ENCODE measurements around the gene RGS6. TPM values are rescaled to one million over a fixed set of nuclear protein-coding genes. Genes with fewer than 3 reads are reported as not detected.

Gene RGS6
- total RNA-seq, 1 donor from 2014 or later, result 1.6 TPM

DNA sequence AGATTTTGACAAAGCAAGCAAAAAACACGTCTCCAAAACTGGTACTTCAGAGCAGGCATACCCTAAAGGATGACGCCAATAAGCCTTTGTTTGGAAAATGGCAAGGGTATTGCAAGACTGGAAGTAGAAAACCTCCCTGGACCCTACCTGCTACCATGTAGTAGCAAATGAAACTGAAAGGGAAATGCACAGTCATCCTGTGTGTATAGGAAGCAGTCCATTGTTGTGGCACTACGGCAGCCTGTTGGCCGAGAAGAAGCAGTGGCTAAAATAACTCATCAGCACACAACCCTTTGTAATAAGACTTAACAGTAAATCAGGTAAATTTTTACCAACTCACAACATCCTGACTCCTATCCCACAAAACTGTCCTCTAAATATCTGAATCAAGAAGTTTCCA, 386.4 kb downstream of the RGS6 start:
- Mint-ChIP-seq H3K4me1 (ENCODE audit: unreplicated experiment) (no peaks in the 10 kb centered on the region), H3K27me3 (no peaks in the 10 kb centered on the region), H3K4me3 (no peak overlapping the region), H3K27ac (no peak overlapping the region), H3K36me3 (no peaks in the 10 kb centered on the region), H3K9me3 (no peaks in the 10 kb centered on the region)
- TF ChIP-seq CTCF (conservative IDR thresholded peaks at IDR 0.05), result no peak
- no peak for DNase-seq (ENCODE audit: extremely low spot score, unreplicated experiment)

DNA sequence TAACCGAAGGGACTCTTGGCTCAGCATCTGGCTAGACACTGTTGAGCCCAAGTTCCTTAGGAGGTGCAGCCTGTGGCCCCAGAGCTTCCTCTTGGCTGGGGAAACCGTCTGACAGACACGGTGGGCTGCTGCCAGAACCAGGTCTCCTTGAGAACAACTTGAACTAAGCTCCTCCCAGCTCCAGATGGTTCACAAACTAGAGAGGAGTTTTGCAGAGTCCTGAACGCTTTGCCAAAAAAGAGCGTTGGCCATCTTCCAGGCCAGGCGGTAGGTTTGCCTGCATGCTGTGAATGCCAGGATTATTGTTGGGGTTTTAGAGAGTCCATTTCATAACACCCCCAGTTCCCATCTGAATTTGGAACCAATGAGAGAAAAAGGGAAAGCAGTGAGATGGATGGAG, 399.8 kb downstream of the RGS6 start:
- Mint-ChIP-seq H3K27me3 (peaks cover 14% of the 10 kb centered on the region), H3K4me1 (ENCODE audit: unreplicated experiment) (no peaks in the 10 kb centered on the region), H3K36me3 (no peaks in the 10 kb centered on the region), H3K4me3 (no peak overlapping the region), H3K27ac (no peak overlapping the region), H3K9me3 (no peaks in the 10 kb centered on the region)
- TF ChIP-seq CTCF (conservative IDR thresholded peaks at IDR 0.05), result no peak
- DNase-seq (ENCODE audit: extremely low spot score, unreplicated experiment), result no peak

GRCh38 chr14:72332871-72333270, 400.6 kb downstream of the RGS6 start:
- no peak for DNase-seq (ENCODE audit: extremely low spot score, unreplicated experiment)
- Mint-ChIP-seq H3K27me3 (peaks cover 14% of the 10 kb centered on the region), H3K27ac (no peak overlapping the region), H3K4me1 (ENCODE audit: unreplicated experiment) (no peaks in the 10 kb centered on the region), H3K36me3 (no peaks in the 10 kb centered on the region), H3K4me3 (no peak overlapping the region), H3K9me3 (no peaks in the 10 kb centered on the region)
- TF ChIP-seq CTCF (conservative IDR thresholded peaks at IDR 0.05), result no peak

GRCh38 chr14:72333357-72333756, 401.1 kb downstream of the RGS6 start:
- H3K27ac Mint-ChIP-seq, result no peak overlapping the region
- peaks cover 14% of the 10 kb centered on the region for H3K27me3 Mint-ChIP-seq
- H3K4me1 Mint-ChIP-seq (ENCODE audit: unreplicated experiment), result no peaks in the 10 kb centered on the region
- H3K9me3 Mint-ChIP-seq, result no peaks in the 10 kb centered on the region
- H3K36me3 Mint-ChIP-seq, result no peaks in the 10 kb centered on the region
- no peak for TF ChIP-seq CTCF (conservative IDR thresholded peaks at IDR 0.05)
- H3K4me3 Mint-ChIP-seq, result no peak overlapping the region
- no peak for DNase-seq (ENCODE audit: extremely low spot score, unreplicated experiment)

DNA sequence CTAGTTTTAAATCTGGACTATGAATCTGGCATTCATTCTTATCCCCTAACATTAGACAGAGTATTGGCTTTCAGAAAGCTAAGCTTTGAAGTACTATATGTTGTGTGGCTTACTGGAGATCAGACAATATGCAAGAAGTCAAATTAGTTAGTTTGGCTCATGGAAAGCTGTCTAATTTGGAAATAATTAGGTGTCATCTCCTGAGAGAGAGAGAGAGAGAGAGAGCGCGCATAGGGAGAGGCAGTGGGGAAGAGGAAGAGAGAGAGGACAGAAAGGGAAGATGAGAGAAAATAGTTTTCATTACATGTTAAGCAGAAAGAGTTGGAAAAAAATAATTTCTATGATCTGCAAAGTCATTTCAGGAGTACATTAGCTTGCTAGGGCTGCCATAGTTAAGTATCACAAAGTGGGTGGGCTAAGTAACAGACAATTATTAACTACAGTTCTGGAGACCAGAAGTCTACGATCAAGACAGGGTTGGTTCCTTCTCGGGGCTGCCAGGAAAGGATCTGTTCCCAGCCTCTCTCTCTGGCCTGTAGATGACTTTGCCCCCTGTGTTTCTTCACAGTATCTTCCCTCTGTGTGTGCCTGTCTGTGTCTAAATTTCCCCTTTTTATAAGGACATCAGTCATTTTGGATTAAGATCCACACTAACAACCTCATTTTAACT, 404.2 kb downstream of the RGS6 start:
- Mint-ChIP-seq H3K4me1 (ENCODE audit: unreplicated experiment) (no peaks in the 10 kb centered on the region), H3K27ac (no peak overlapping the region), H3K27me3 (peaks cover 14% of the 10 kb centered on the region), H3K36me3 (no peaks in the 10 kb centered on the region), H3K4me3 (no peak overlapping the region), H3K9me3 (no peaks in the 10 kb centered on the region)
- DNase-seq (ENCODE audit: extremely low spot score, unreplicated experiment), result no peak
- TF ChIP-seq CTCF (conservative IDR thresholded peaks at IDR 0.05), result no peak

- no peak for DNase-seq (ENCODE audit: extremely low spot score, unreplicated experiment)
- TF ChIP-seq CTCF (conservative IDR thresholded peaks at IDR 0.05), result no peak
- H3K27ac Mint-ChIP-seq, result no peak overlapping the region
- H3K36me3 Mint-ChIP-seq, result no peaks in the 10 kb centered on the region
- H3K27me3 Mint-ChIP-seq, result peaks cover 2% of the 10 kb centered on the region
- H3K4me1 Mint-ChIP-seq (ENCODE audit: unreplicated experiment), result no peaks in the 10 kb centered on the region
- no peak overlapping the region for H3K4me3 Mint-ChIP-seq
- peaks cover 8% of the 10 kb centered on the region for H3K9me3 Mint-ChIP-seq
Measured at GRCh38 chr14:72341237-72341636, 409.0 kb downstream of the RGS6 start.
